B cell (primary cell): ENCODE results near the gene USP53. TPM values are rescaled to one million over a fixed set of nuclear protein-coding genes. Genes with fewer than 3 reads are reported as not detected.

Source experiments
- ATAC-seq: fragments of 200-7000 bp; cut with Tn5 transposase; one replicate; pipeline ENCODE4 v1.10.0; 2021; ENCODE audit warnings: low read depth, mild to moderate bottlenecking, moderate number of reproducible peaks, moderate library complexity
- CTCF ChIA-PET: fragments of 350-600 bp; sonication (Branson Sonifier 250); formaldehyde crosslinking; loops from one replicate; lab custom pipeline; 2021; ENCODE audit warnings: antibody characterized with exemption, inconsistent platforms; lab: Charles Lee
- POLR2A ChIA-PET: fragments of 350-600 bp; sonication (Branson Sonifier 250); formaldehyde crosslinking; loops from one replicate; lab custom pipeline; 2021; ENCODE audit warnings: antibody characterized with exemption; lab: Charles Lee
- DNase-seq: peaks from one replicate; pipeline ENCODE4 v3.0.0; 2013
- H2AFZ ChIP-seq: 2 replicates; pipeline ENCODE4 v1.6.1; 2012; ENCODE audit warnings: mild to moderate bottlenecking, low read depth, low read length; ENCODE audit not compliant: insufficient read depth, poor library complexity, severe bottlenecking
- H3K27ac ChIP-seq, 2 donors: 1 replicate in 1 of 2; 2 replicates in 1 of 2; pipeline ENCODE4 v1.5.1; 2012 to 2013; ENCODE audit warnings: low read length in 2 of 2, mild to moderate bottlenecking in 2 of 2, moderate library complexity in 1 of 2
- H3K27me3 ChIP-seq, 4 experiments: fragments of 200-600 bp in 1 of 4; sonication (generic) in 1 of 4; replicated peaks in 1 of 4; 1 replicate in 2 of 4; 2 replicates in 2 of 4; pipeline versions ENCODE4 v1.6.1 to v1.7.0; 2013 to 2016; ENCODE audit warnings: low read length in 3 of 4, mild to moderate bottlenecking in 2 of 4, mixed read lengths in 1 of 4, moderate library complexity in 1 of 4; ENCODE audit not compliant: insufficient read depth in 4 of 4, control insufficient read depth in 3 of 4; ENCODE audit errors: control extremely low read depth in 1 of 4
- H3K36me3 ChIP-seq, 2 experiments: replicated peaks in 1 of 2; 1 replicate in 1 of 2; 2 replicates in 1 of 2; pipeline versions ENCODE4 v1.6.1 to v1.7.1; 2013; ENCODE audit warnings: low read length in 1 of 2; ENCODE audit not compliant: insufficient read depth in 2 of 2, control insufficient read depth in 1 of 2; ENCODE audit errors: control extremely low read depth in 1 of 2, extremely low read depth in 1 of 2
- H3K4me1 ChIP-seq, 2 donors: fragments of 200-600 bp in 1 of 2; sonication (generic) in 1 of 2; 1 replicate in 1 of 2; 2 replicates in 1 of 2; pipeline versions ENCODE4 v1.5.1 to v1.6.1; 2013 to 2017; ENCODE audit warnings: low read length in 2 of 2; ENCODE audit not compliant: control insufficient read depth in 2 of 2, insufficient read depth in 2 of 2
- H3K4me2 ChIP-seq: replicated peaks from 2 replicates; pipeline ENCODE3; 2012; ENCODE audit warnings: mild to moderate bottlenecking, low read depth, low read length; ENCODE audit not compliant: poor library complexity, severe bottlenecking
- H3K4me3 ChIP-seq, 5 experiments: fragments of 200-600 bp in 1 of 5; sonication (generic) in 1 of 5; 1 replicate in 3 of 5; 2 replicates in 2 of 5; pipeline versions ENCODE4 v1.5.1 to v1.7.0; 2011 to 2016; ENCODE audit warnings: low read length in 4 of 5, mild to moderate bottlenecking in 4 of 5, low read depth in 2 of 5, control low read depth in 1 of 5, moderate library complexity in 1 of 5; ENCODE audit not compliant: insufficient read depth in 1 of 5; ENCODE audit errors: control extremely low read depth in 1 of 5, extremely low read depth in 1 of 5
- H3K79me2 ChIP-seq: fragments of 200-600 bp; sonication (generic); one replicate; pipeline ENCODE4 v1.6.0; 2016; ENCODE audit warnings: low read length; ENCODE audit not compliant: control insufficient read depth, insufficient read depth
- H3K9ac ChIP-seq: fragments of 200-600 bp; sonication (generic); 2 replicates; pipeline ENCODE4 v1.6.1; 2017; ENCODE audit warnings: mild to moderate bottlenecking, low read length, moderate library complexity
- H3K9me3 ChIP-seq, 3 donors: one replicate each; pipeline versions ENCODE4 v1.6.1 to v1.7.1; 2013; ENCODE audit warnings: low read length in 2 of 3; ENCODE audit not compliant: control insufficient read depth in 2 of 3, insufficient read depth in 1 of 3; ENCODE audit errors: control extremely low read depth in 1 of 3
- H4K20me1 ChIP-seq: 2 replicates; pipeline ENCODE4 v1.6.0; 2012; ENCODE audit warnings: mild to moderate bottlenecking, low read length; ENCODE audit not compliant: insufficient read depth, control insufficient read depth, poor library complexity, severe bottlenecking
- H3K27ac Mint-ChIP-seq: one replicate; pipeline ENCODE4 v1.8.0; 2021; ENCODE audit warnings: mixed read lengths
- H3K27me3 Mint-ChIP-seq: one replicate; pipeline ENCODE4 v1.8.0; 2021; ENCODE audit warnings: mixed read lengths
- H3K4me1 Mint-ChIP-seq: one replicate; pipeline ENCODE4 v1.8.0; 2021; ENCODE audit warnings: mixed read lengths
- H3K4me3 Mint-ChIP-seq: one replicate; pipeline ENCODE4 v1.8.0; 2021; ENCODE audit warnings: mixed read lengths
- H3K9me3 Mint-ChIP-seq: one replicate; pipeline ENCODE4 v1.8.0; 2022; ENCODE audit warnings: mixed read lengths; ENCODE audit not compliant: insufficient read depth
- EZH2 ChIP-seq: IDR thresholded peaks from 2 replicates; pipeline ENCODE4 v1.6.1; 2012; ENCODE audit warnings: borderline replicate concordance, low read depth, mild to moderate bottlenecking, moderate library complexity, low read length; ENCODE audit not compliant: insufficient read depth, poor library complexity, severe bottlenecking
- WGBS: methylation state at CpG from one replicate; pipeline ENCODE4 v1.1.5; 2013; ENCODE audit warnings: missing lambda C conversion rate; ENCODE audit not compliant: insufficient coverage; 5-methylcytosine and 5-hydroxymethylcytosine counted together
- intact Hi-C: fragments of 100-400 bp; cut with micrococcal nuclease; formaldehyde crosslinking; loops from one replicate; pipeline ENCODE4 v1.10.0; 2022
- polyA plus RNA-seq: library from polyadenylated mRNA; depleted of rRNA; stranded (reverse); fragments of >200 nt; gene quantifications from 2 replicates; pipeline ENCODE4 v1.2.3, GENCODE V29; 2012
- total RNA-seq, 2 donors: library from RNA; stranded (reverse); fragments of 120-200 nt in 1 of 2; gene quantifications; 1 replicate in 1 of 2; 2 replicates in 1 of 2; pipeline versions ENCODE4 v1.2.3 to v1.2.4, GENCODE V29; 2013 to 2022
- TF ChIP-seq, protein P1 (sequence below): fragments of 200-600 bp; IDR thresholded peaks from one replicate; pipeline ENCODE4 v1.8.0; 2022; ENCODE audit warnings: antibody characterized with exemption, mild to moderate bottlenecking

The USP53 gene
- total and polyA plus RNA-seq, 2 donors (not counting 1 experiment from before 2014, with no cell fraction given) = 12.9 to 45.0 TPM

DNA sequence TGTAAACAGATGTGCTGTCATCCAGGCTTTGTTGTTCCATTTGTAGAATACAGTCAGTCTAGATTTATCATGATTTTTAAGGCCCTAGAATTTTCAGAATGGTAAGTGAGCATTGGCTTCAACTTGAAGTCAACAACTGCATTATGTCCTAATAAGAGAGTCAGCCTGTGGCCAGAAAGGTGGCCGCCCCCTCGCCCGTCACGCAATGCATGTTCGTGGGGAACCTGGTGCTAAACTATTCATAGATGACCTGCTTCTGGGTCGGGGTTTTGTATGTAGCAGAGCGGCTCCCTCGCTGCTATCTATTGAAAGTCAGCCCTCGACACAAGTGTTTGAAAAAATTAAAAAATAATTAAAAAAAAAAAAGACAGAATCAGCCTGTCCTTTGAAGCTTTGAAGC lies 24.7 kb downstream of the USP53 start:
- Mint-ChIP-seq H3K27ac (no peak overlapping the region), H3K9me3 (no peaks in the 10 kb centered on the region)
- H4K20me1 ChIP-seq = no peaks in the 10 kb centered on the region

DNA sequence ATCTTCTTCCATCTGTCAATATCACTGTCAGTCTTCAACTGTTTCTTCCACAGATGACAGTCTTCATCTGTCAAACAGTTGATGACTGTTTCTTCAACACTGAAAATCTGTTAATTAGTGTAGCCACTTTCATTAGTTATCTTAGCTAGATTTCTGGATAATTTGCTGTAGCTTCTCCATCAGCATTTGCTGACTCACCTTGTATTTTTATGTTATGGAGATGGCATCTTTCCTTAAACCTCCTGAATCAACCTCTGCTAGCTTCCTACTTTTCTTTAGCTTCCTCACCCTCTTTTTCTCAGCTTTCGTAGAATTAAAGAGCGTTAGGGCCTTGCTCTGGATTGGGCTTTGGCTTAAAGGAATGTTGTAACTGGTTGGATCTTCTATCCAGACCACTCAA lies 25.1 kb downstream of the USP53 start:
- no CpG with 5 or more reads among the region's 2 CpGs for WGBS
- Histone ChIP-seq H2AFZ (no peak overlapping the region), H3K4me3 (no peak overlapping the region), H3K9ac (no peak overlapping the region), H4K20me1 (no peaks in the 10 kb centered on the region), H3K27ac (no peak overlapping the region), H3K9me3 (no peaks in the 10 kb centered on the region), H3K36me3 (no peaks in the 10 kb centered on the region), H3K4me2 (no peak overlapping the region), H3K27me3 (no peaks in the 10 kb centered on the region), H3K79me2 (no peaks in the 10 kb centered on the region), H3K4me1 (peaks cover 6 to 8% of the 10 kb centered on the region in 2 donors)
- Mint-ChIP-seq H3K27me3 (no peaks in the 10 kb centered on the region), H3K4me3 (no peak overlapping the region), H3K4me1 (peaks cover 32% of the 10 kb centered on the region), H3K27ac (no peak overlapping the region), H3K9me3 (no peaks in the 10 kb centered on the region)
- ChIA-PET POLR2A (no interaction called here), CTCF (no interaction called here)
- intact Hi-C loops = no loop called here
- DNase-seq (no peak), ATAC-seq (no peak)
- TF ChIP-seq, protein P1, sequence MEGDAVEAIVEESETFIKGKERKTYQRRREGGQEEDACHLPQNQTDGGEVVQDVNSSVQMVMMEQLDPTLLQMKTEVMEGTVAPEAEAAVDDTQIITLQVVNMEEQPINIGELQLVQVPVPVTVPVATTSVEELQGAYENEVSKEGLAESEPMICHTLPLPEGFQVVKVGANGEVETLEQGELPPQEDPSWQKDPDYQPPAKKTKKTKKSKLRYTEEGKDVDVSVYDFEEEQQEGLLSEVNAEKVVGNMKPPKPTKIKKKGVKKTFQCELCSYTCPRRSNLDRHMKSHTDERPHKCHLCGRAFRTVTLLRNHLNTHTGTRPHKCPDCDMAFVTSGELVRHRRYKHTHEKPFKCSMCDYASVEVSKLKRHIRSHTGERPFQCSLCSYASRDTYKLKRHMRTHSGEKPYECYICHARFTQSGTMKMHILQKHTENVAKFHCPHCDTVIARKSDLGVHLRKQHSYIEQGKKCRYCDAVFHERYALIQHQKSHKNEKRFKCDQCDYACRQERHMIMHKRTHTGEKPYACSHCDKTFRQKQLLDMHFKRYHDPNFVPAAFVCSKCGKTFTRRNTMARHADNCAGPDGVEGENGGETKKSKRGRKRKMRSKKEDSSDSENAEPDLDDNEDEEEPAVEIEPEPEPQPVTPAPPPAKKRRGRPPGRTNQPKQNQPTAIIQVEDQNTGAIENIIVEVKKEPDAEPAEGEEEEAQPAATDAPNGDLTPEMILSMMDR = no peak

More for the DNA sequence above, 24.7 kb downstream of the USP53 start:
- POLR2A ChIA-PET = no interaction called here
- Mint-ChIP-seq H3K27me3 (no peaks in the 10 kb centered on the region), H3K4me1 (peaks cover 33% of the 10 kb centered on the region), H3K4me3 (no peak overlapping the region)
- no peak overlapping the region for H2AFZ ChIP-seq
- CTCF ChIA-PET = no interaction called here
- H3K4me3 ChIP-seq = no peak overlapping the region
- H3K27me3 ChIP-seq = no peaks in the 10 kb centered on the region
- H3K27ac ChIP-seq = no peak overlapping the region
- TF ChIP-seq, protein P1 = no peak
- TF ChIP-seq EZH2 = no peak
- no peak for ATAC-seq
- peaks cover 6 to 8% of the 10 kb centered on the region in 2 donors for H3K4me1 ChIP-seq
- no peaks in the 10 kb centered on the region for H3K36me3 ChIP-seq
- WGBS = 91% methylated on average over 6 of the region's 9 CpGs
- intact Hi-C loops = no loop called here
- no peaks in the 10 kb centered on the region for H3K79me2 ChIP-seq
- no peak overlapping the region for H3K9ac ChIP-seq
- H3K9me3 ChIP-seq = no peaks in the 10 kb centered on the region
- no peak for DNase-seq
- no peak overlapping the region for H3K4me2 ChIP-seq
